NCI-H446 treated with DMSO at 0.1 percent for 48 hours (cell line): ENCODE data around the gene KIF24.
"Not testable (repeated sequence)": the region's sequence is repeated elsewhere in the genome, so short reads cannot be mapped to it uniquely, and the experiment has no call there.

Source experiments
- DNase-seq: peaks from one replicate; lab custom pipeline; 2025; lab: John Stamatoyannopoulos, UW

KIF24 gene

GRCh38 chr9:34328987-34329832 lies at the start of gene KIF24, which contains the start of gene NUDT2:
Gene KIF24, minus strand, starts transcription at chr9:34329268. Its CDS starts 17,922 bp downstream, at chr9:34311346.
Gene NUDT2, plus strand, starts transcription at chr9:34329569. Its CDS starts 9,471 bp downstream, at chr9:34339040.
- peak; percentile 100 for DNase-seq

- DNase-seq = no peak
Observed at GRCh38 chr9:34378376-34379060, 49.5 kb upstream of the KIF24 start.

GRCh38 chr9:34377404-34377746 lies 48.3 kb upstream of the KIF24 start:
- no peak for DNase-seq

- DNase-seq = peak; percentile 87
Observed at GRCh38 chr9:34376596-34377403, 47.7 kb upstream of the KIF24 start, which contains the start of gene MYORG. Gene MYORG, minus strand, starts transcription at chr9:34376898. Its CDS starts 3,955 bp downstream, at chr9:34372943.

- no peak for DNase-seq
Observed at GRCh38 chr9:34375901-34376595, 47.0 kb upstream of the KIF24 start.

GRCh38 chr9:34374905-34375552 lies 46.0 kb upstream of the KIF24 start:
- DNase-seq = peak; percentile 3

- no peak for DNase-seq
Observed at GRCh38 chr9:34374339-34374738, 45.3 kb upstream of the KIF24 start.

GRCh38 chr9:34373749-34374148 lies 44.7 kb upstream of the KIF24 start:
- DNase-seq = no peak

GRCh38 chr9:34372467-34373011 lies 43.5 kb upstream of the KIF24 start:
- DNase-seq = no peak

- DNase-seq = no peak
Observed at GRCh38 chr9:34371886-34372466, 42.9 kb upstream of the KIF24 start.

- no peak for DNase-seq
Observed at GRCh38 chr9:34370970-34371880, 42.2 kb upstream of the KIF24 start.

GRCh38 chr9:34370335-34370969 lies 41.4 kb upstream of the KIF24 start:
- DNase-seq = no peak

GRCh38 chr9:34369636-34370035 lies 40.6 kb upstream of the KIF24 start:
- DNase-seq = no peak

GRCh38 chr9:34368796-34369195 lies 39.7 kb upstream of the KIF24 start:
- not testable (repeated sequence) for DNase-seq

- DNase-seq = not testable (repeated sequence)
Observed at GRCh38 chr9:34367751-34368410, 38.8 kb upstream of the KIF24 start.

GRCh38 chr9:34366365-34366764 lies 37.3 kb upstream of the KIF24 start:
- no peak for DNase-seq

- DNase-seq = no peak
Observed at GRCh38 chr9:34365282-34365681, 36.2 kb upstream of the KIF24 start.

- no peak for DNase-seq
Observed at GRCh38 chr9:34363619-34364351, 34.7 kb upstream of the KIF24 start.
